Measurements from ENCODE around the gene CCDC157. TPM values are rescaled to one million over a fixed set of nuclear protein-coding genes. Genes with fewer than 3 reads are reported as not detected.
A peak's percentile ranks its signal among the peaks of the same experiment; 100 is the strongest.

Gene CCDC157
- total RNA-seq, 4 donors from 2014 or later, result 1.4 to 5.2 (median 3.3) TPM

GRCh38 chr22:30320021-30320556 is 36.7 kb upstream of the CCDC157 start:
- H3K4me3 ChIP-seq, result no peak overlapping the region
- intact Hi-C loops (cut with DNase I; ENCODE audit: low total_unique reads) (no loop called here), in situ Hi-C loops (cut with MboI; ENCODE audit: low pct_ligation_motif_present in 1 of 4, low pct_unique_long_range_greater_than_20kb in 1 of 4, low sequenced_read_pairs in 3 of 4) (no loop called here)
- WGBS, 2 donors (ENCODE audit: low coverage in 1 of 2), result 89 to 100% methylated on average over 1 to 3 of the region's 3 CpGs
- no peaks in the 10 kb centered on the region for H3K9me3 ChIP-seq
- no peak for DNase-seq
- no peaks in the 10 kb centered on the region for H3K36me3 ChIP-seq
- no peaks in the 10 kb centered on the region for H3K27me3 ChIP-seq
- H3K4me1 ChIP-seq, result peaks cover 11 to 81% (median 30%) of the 10 kb centered on the region in 4 donors
- no peak overlapping the region for H3K27ac ChIP-seq
- TF ChIP-seq POLR2A (IDR thresholded peaks at IDR 0.05) (no peak), EP300 (IDR thresholded peaks at IDR 0.05; ENCODE audit: low read depth) (no peak), POLR2AphosphoS5 (IDR thresholded peaks at IDR 0.05) (no peak)

GRCh38 chr22:30321461-30321860 is 35.3 kb upstream of the CCDC157 start:
- in situ Hi-C loops (cut with MboI; ENCODE audit: low pct_ligation_motif_present in 1 of 4, low pct_unique_long_range_greater_than_20kb in 1 of 4, low sequenced_read_pairs in 3 of 4) (no loop called here), intact Hi-C loops (cut with DNase I; ENCODE audit: low total_unique reads) (no loop called here)
- H3K9me3 ChIP-seq, result no peaks in the 10 kb centered on the region
- peaks cover 14 to 75% (median 32%) of the 10 kb centered on the region in 4 donors for H3K4me1 ChIP-seq
- no peak overlapping the region for H3K4me3 ChIP-seq
- no peak overlapping the region for H3K27ac ChIP-seq
- WGBS, 2 donors (ENCODE audit: low coverage in 1 of 2), result 78 to 82% methylated on average over 1 to 2 of the region's 2 CpGs
- DNase-seq, result no peak
- H3K27me3 ChIP-seq, result no peaks in the 10 kb centered on the region
- H3K36me3 ChIP-seq, result no peaks in the 10 kb centered on the region
- no peak for TF ChIP-seq POLR2AphosphoS5 (IDR thresholded peaks at IDR 0.05)

- intact Hi-C loops (cut with DNase I; ENCODE audit: low total_unique reads), result no loop called here
- no peaks in the 10 kb centered on the region for H3K36me3 ChIP-seq
- H3K9me3 ChIP-seq, result no peaks in the 10 kb centered on the region
- H3K4me1 ChIP-seq, result peaks cover 23 to 73% (median 39%) of the 10 kb centered on the region in 4 donors
- in situ Hi-C loops (cut with MboI; ENCODE audit: low pct_ligation_motif_present in 1 of 4, low pct_unique_long_range_greater_than_20kb in 1 of 4, low sequenced_read_pairs in 3 of 4), result no loop called here
- H3K27me3 ChIP-seq, result no peaks in the 10 kb centered on the region
- no peak for TF ChIP-seq CTCF (IDR thresholded peaks at IDR 0.05)
- no peak for TF ChIP-seq POLR2A (IDR thresholded peaks at IDR 0.05)
- TF ChIP-seq POLR2AphosphoS5 (IDR thresholded peaks at IDR 0.05), result no peak
- no peak for TF ChIP-seq EP300 (IDR thresholded peaks at IDR 0.05; ENCODE audit: low read depth)
- no peak for DNase-seq
- H3K4me3 ChIP-seq, result no peak overlapping the region
- H3K27ac ChIP-seq, result no peak overlapping the region
- 95% methylated on average over 3 of the region's 3 CpGs; no CpG with 5 or more reads in 1 of the 2 donors for WGBS, 2 donors (ENCODE audit: low coverage in 1 of 2)
Observed at GRCh38 chr22:30323246-30323645, 33.6 kb upstream of the CCDC157 start.

- DNase-seq, result no peak
- 38 to 53% methylated on average over 4 to 8 of the region's 8 CpGs for WGBS, 2 donors (ENCODE audit: low coverage in 1 of 2)
- Histone ChIP-seq H3K4me1 (peaks cover 20 to 68% (median 39%) of the 10 kb centered on the region in 4 donors), H3K4me3 (peak overlapping the region in 2 of 4 donors; percentile 98), H3K9me3 (no peaks in the 10 kb centered on the region), H3K27ac (peak overlapping the region; percentile 86 to 96 (median 90)), H3K36me3 (no peaks in the 10 kb centered on the region), H3K27me3 (no peaks in the 10 kb centered on the region)
- intact Hi-C loops (cut with DNase I; ENCODE audit: low total_unique reads), result no loop called here
- in situ Hi-C loops (cut with MboI; ENCODE audit: low pct_ligation_motif_present in 1 of 4, low pct_unique_long_range_greater_than_20kb in 1 of 4, low sequenced_read_pairs in 3 of 4), result no loop called here
- no peak for TF ChIP-seq CTCF (IDR thresholded peaks at IDR 0.05)
- no peak for TF ChIP-seq POLR2A (IDR thresholded peaks at IDR 0.05)
- no peak for TF ChIP-seq EP300 (IDR thresholded peaks at IDR 0.05; ENCODE audit: low read depth)
- no peak for TF ChIP-seq POLR2AphosphoS5 (IDR thresholded peaks at IDR 0.05)
Observed at GRCh38 chr22:30324014-30324730, 32.6 kb upstream of the CCDC157 start.

- intact Hi-C loops (cut with DNase I; ENCODE audit: low total_unique reads), result no loop called here
- 34 to 37% methylated on average over 2 to 5 of the region's 5 CpGs for WGBS, 2 donors (ENCODE audit: low coverage in 1 of 2)
- TF ChIP-seq POLR2A (IDR thresholded peaks at IDR 0.05), result peak; percentile 34
- no peak for TF ChIP-seq EP300 (IDR thresholded peaks at IDR 0.05; ENCODE audit: low read depth)
- TF ChIP-seq CTCF (IDR thresholded peaks at IDR 0.05), result no peak
- TF ChIP-seq POLR2AphosphoS5 (IDR thresholded peaks at IDR 0.05), result peak; percentile 24 to 50 (median 42)
Observed at GRCh38 chr22:30325065-30325720, 31.6 kb upstream of the CCDC157 start.

More at GRCh38 chr22:30325065-30325720, 31.6 kb upstream of the CCDC157 start:
- DNase-seq, result peak; percentile 73
- Histone ChIP-seq H3K27me3 (no peaks in the 10 kb centered on the region), H3K27ac (peak overlapping the region; percentile 86 to 96 (median 90)), H3K4me1 (peaks cover 20 to 62% (median 39%) of the 10 kb centered on the region in 4 donors), H3K9me3 (no peaks in the 10 kb centered on the region), H3K4me3 (peak overlapping the region; percentile 47 to 98 (median 83)), H3K36me3 (no peaks in the 10 kb centered on the region)
- in situ Hi-C loops (cut with MboI; ENCODE audit: low pct_ligation_motif_present in 1 of 4, low pct_unique_long_range_greater_than_20kb in 1 of 4, low sequenced_read_pairs in 3 of 4), result no loop called here

All from transverse colon (tissue), 4 donors.